WTC11 (cell line): Measurements from ENCODE around the gene WNT7A. TPM values are rescaled to one million over a fixed set of nuclear protein-coding genes. Genes with fewer than 3 reads are reported as not detected.

Experiments used
- ATAC-seq: fragments of 200-7000 bp; cut with Tn5 transposase; 2 replicates; pipeline ENCODE4 v1.10.0; 2021; ENCODE audit warnings: mild to moderate bottlenecking, moderate library complexity
- CTCF ChIA-PET: fragments of 300-600 bp; sonication (Branson Sonifier 250); formaldehyde crosslinking; loops from one replicate; lab custom pipeline; 2021; ENCODE audit warnings: antibody characterized with exemption; lab: Charles Lee
- POLR2A ChIA-PET: fragments of 350-600 bp; sonication (Branson Sonifier 250); formaldehyde crosslinking; loops from one replicate; lab custom pipeline; 2021; ENCODE audit warnings: antibody characterized with exemption; lab: Charles Lee
- DNase-seq: peaks from one replicate; pipeline ENCODE4 v3.0.0; 2021; ENCODE audit warnings: low spot score
- H3K27ac Mint-ChIP-seq: 2 replicates; pipeline ENCODE4 v1.8.0; 2021; ENCODE audit warnings: mixed read lengths
- H3K27me3 Mint-ChIP-seq: 2 replicates; pipeline ENCODE4 v1.8.0; 2021; ENCODE audit warnings: low read depth, mild to moderate bottlenecking, moderate library complexity, mixed read lengths
- H3K36me3 Mint-ChIP-seq: 2 replicates; pipeline ENCODE4 v1.8.0; 2021; ENCODE audit warnings: mixed read lengths
- H3K4me1 Mint-ChIP-seq: 2 replicates; pipeline ENCODE4 v1.8.0; 2022; ENCODE audit warnings: mixed read lengths
- H3K4me3 Mint-ChIP-seq: 2 replicates; pipeline ENCODE4 v1.8.0; 2021; ENCODE audit warnings: mild to moderate bottlenecking, moderate library complexity, mixed read lengths
- H3K9me3 Mint-ChIP-seq: 2 replicates; pipeline ENCODE4 v1.8.0; 2021; ENCODE audit warnings: mixed read lengths
- CBFB ChIP-seq: sonication (generic); formaldehyde crosslinking; IDR thresholded peaks from 2 replicates; pipeline ENCODE4 v1.8.1; 2022; ENCODE audit warnings: mild to moderate bottlenecking, low read depth, missing genetic modification reagents
- CREB1 ChIP-seq: sonication (generic); formaldehyde crosslinking; IDR thresholded peaks from 2 replicates; pipeline ENCODE4 v1.8.0; 2023; ENCODE audit warnings: mild to moderate bottlenecking, missing genetic modification reagents
- EMX1 ChIP-seq: fragments of 250-450 bp; sonication (Bioruptor Pico); IDR thresholded peaks from 2 replicates; pipeline ENCODE4 v1.8.0; 2021; ENCODE audit warnings: mild to moderate bottlenecking
- ESRRA ChIP-seq: sonication (generic); formaldehyde crosslinking; IDR thresholded peaks from 2 replicates; pipeline ENCODE4 v1.8.1; 2022; ENCODE audit warnings: mild to moderate bottlenecking, missing genetic modification reagents, borderline replicate concordance
- FOXJ3 ChIP-seq: sonication (generic); formaldehyde crosslinking; IDR thresholded peaks from 2 replicates; pipeline ENCODE4 v1.9.0; 2021; ENCODE audit warnings: missing genetic modification reagents, mild to moderate bottlenecking, borderline replicate concordance
- GTF2I ChIP-seq: fragments of 250-450 bp; sonication (Bioruptor Pico); conservative IDR thresholded peaks from 2 replicates; pipeline ENCODE4 v1.4.0; 2021; ENCODE audit warnings: mild to moderate bottlenecking
- HMGXB4 ChIP-seq: sonication (generic); formaldehyde crosslinking; IDR thresholded peaks from 2 replicates; pipeline ENCODE4 v1.8.1; 2023; ENCODE audit warnings: mild to moderate bottlenecking, moderate library complexity, missing genetic modification reagents
- IRF1 ChIP-seq: sonication (generic); formaldehyde crosslinking; IDR thresholded peaks from 2 replicates; pipeline ENCODE4 v1.8.0; 2023; ENCODE audit warnings: missing genetic modification reagents
- IRF2 ChIP-seq: sonication (generic); formaldehyde crosslinking; IDR thresholded peaks from 2 replicates; pipeline ENCODE4 v1.8.0; 2022; ENCODE audit warnings: low read depth, missing genetic modification reagents, borderline replicate concordance
- JAZF1 ChIP-seq: fragments of 250-450 bp; sonication (Bioruptor Pico); IDR thresholded peaks from 2 replicates; pipeline ENCODE4 v1.9.0; 2021; ENCODE audit warnings: moderate library complexity, mild to moderate bottlenecking, inconsistent platforms
- MYBL2 ChIP-seq: sonication (generic); formaldehyde crosslinking; IDR thresholded peaks from 2 replicates; pipeline ENCODE4 v1.8.1; 2023; ENCODE audit warnings: mild to moderate bottlenecking, moderate library complexity, missing genetic modification reagents
- OVOL2 ChIP-seq: fragments of 250-450 bp; sonication (Bioruptor Pico); IDR thresholded peaks from 2 replicates; pipeline ENCODE4 v1.9.0; 2021; ENCODE audit warnings: mild to moderate bottlenecking, borderline replicate concordance
- PRDM15 ChIP-seq: sonication (generic); formaldehyde crosslinking; IDR thresholded peaks from 2 replicates; pipeline ENCODE4 v1.8.0; 2022; ENCODE audit warnings: missing genetic modification reagents
- PRRX2 ChIP-seq: fragments of 250-450 bp; sonication (Bioruptor Pico); IDR thresholded peaks from 2 replicates; pipeline ENCODE4 v1.8.0; 2021; ENCODE audit warnings: mild to moderate bottlenecking
- RELA ChIP-seq: sonication (generic); formaldehyde crosslinking; IDR thresholded peaks from 2 replicates; pipeline ENCODE4 v1.8.1; 2022; ENCODE audit warnings: missing genetic modification reagents, mild to moderate bottlenecking, borderline replicate concordance
- RORB ChIP-seq: fragments of 250-450 bp; sonication (Bioruptor Pico); IDR thresholded peaks from 2 replicates; pipeline ENCODE4 v1.9.0; 2021; ENCODE audit warnings: mild to moderate bottlenecking
- TEAD1 ChIP-seq: sonication (generic); formaldehyde crosslinking; IDR thresholded peaks from 2 replicates; pipeline ENCODE4 v1.8.0; 2022; ENCODE audit warnings: mild to moderate bottlenecking, missing genetic modification reagents
- ZNF317 ChIP-seq: sonication (generic); formaldehyde crosslinking; IDR thresholded peaks from 2 replicates; pipeline ENCODE4 v1.8.1; 2023; ENCODE audit warnings: low read depth, mild to moderate bottlenecking, moderate library complexity, missing genetic modification reagents, borderline replicate concordance
- total RNA-seq: library from RNA; stranded (reverse); gene quantifications from 3 replicates; pipeline ENCODE4 v1.2.3, GENCODE V29; 2021
- TF ChIP-seq, protein P1 (sequence below): sonication (generic); formaldehyde crosslinking; IDR thresholded peaks from 2 replicates; pipeline ENCODE4 v1.8.1; 2022; ENCODE audit warnings: low read depth, missing genetic modification reagents, borderline replicate concordance
- TF ChIP-seq, protein P2 (sequence below): sonication (generic); formaldehyde crosslinking; IDR thresholded peaks from 2 replicates; pipeline ENCODE4 v1.8.0; 2022; ENCODE audit warnings: mild to moderate bottlenecking, missing genetic modification reagents
- TF ChIP-seq, protein P3 (sequence below): sonication (generic); formaldehyde crosslinking; IDR thresholded peaks from 2 replicates; pipeline ENCODE4 v1.8.1; 2023; ENCODE audit warnings: mild to moderate bottlenecking, missing genetic modification reagents, moderate library complexity
- TF ChIP-seq, protein P4 (sequence below): fragments of 250-450 bp; sonication (Bioruptor Pico); IDR thresholded peaks from 2 replicates; pipeline ENCODE4 v1.9.0; 2021; ENCODE audit warnings: mild to moderate bottlenecking

Gene WNT7A
- total RNA-seq, 1 experiment from 2014 or later, result 0.04 TPM

DNA sequence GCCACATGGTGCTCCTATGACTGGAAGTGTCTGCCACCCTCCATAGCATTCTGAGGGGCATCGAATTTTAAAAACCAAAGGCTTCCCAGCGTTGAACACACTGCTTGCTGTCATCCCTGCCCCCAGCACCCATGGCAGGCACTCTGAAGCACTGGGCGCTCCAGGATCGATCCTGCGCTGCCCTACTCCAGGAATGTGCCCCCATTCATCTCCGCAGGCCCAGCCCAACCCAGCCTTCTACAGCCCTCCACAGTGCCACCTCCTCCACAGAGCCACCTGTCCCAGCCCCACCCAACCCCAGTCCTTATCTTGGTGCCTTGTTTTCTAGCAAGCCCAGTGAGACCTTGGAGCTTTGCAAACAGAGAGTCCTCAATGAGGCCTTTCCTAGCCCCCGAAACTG lies 52.2 kb downstream of the WNT7A start:
- ChIA-PET CTCF (interaction anchor here (0.6 to 4.0 kb wide), 4 partner anchors 53 to 170 kb away, joined by 3 to 17 read pairs (median 3); partner anchors contain the start of gene WNT7A), POLR2A (no interaction called here)
- no peak for TF ChIP-seq HMGXB4 (CRISPR knock-in tag)
- no peak for TF ChIP-seq FOXJ3 (CRISPR knock-in tag)
- no peak for TF ChIP-seq PRDM15 (CRISPR knock-in tag)
- no peak for TF ChIP-seq ESRRA (CRISPR knock-in tag)
- no peak for TF ChIP-seq ZNF317
- Mint-ChIP-seq H3K4me3 (no peak overlapping the region), H3K36me3 (no peaks in the 10 kb centered on the region), H3K4me1 (0 out of 2 replicates have a peak, but pooled peaks cover 6% of the 10 kb centered on the region), H3K27me3 (no peaks in the 10 kb centered on the region; the same call in 1 of the 2 replicates), H3K9me3 (no peaks in the 10 kb centered on the region), H3K27ac (no peak overlapping the region)
- DNase-seq (no peak), ATAC-seq (no peak)

DNA sequence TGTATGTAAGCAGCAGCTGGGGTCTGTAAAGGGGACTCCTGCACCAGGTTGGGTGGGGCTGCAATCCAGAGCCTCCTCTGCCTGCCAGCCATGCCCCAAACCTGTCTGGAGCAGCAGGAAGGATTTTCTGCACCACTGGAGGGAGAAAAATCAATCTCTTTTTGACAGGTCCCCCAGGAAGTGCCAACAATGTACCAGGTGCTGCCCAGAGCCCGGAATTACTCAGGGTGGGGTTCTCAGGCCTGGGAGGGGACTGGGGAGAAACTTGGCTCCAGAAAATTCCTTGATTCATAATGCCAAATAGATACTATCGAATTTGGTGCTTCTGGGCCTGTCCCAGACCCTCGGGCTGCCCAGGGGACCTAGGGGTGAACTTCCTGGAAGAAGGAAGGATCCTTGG lies 52.6 kb downstream of the WNT7A start:
- H3K27ac Mint-ChIP-seq, result no peak overlapping the region
- H3K27me3 Mint-ChIP-seq, result peaks cover under 1% of the 10 kb centered on the region; the same call in 1 of the 2 replicates
- no peaks in the 10 kb centered on the region for H3K36me3 Mint-ChIP-seq
- H3K4me3 Mint-ChIP-seq, result no peak overlapping the region
- ChIA-PET CTCF (interaction anchor here (1.2 to 4.0 kb wide), 4 partner anchors 53 to 172 kb away, joined by 3 to 17 read pairs (median 6); partner anchors contain the start of gene WNT7A), POLR2A (no interaction called here)
- ATAC-seq, result no peak
- no peak for DNase-seq
- TF ChIP-seq RELA (CRISPR knock-in tag) (no peak), OVOL2 (no peak), RORB (CRISPR knock-in tag) (no peak), JAZF1 (CRISPR knock-in tag) (no peak), CBFB (CRISPR knock-in tag) (no peak), IRF2 (CRISPR knock-in tag) (no peak), MYBL2 (no peak), IRF1 (CRISPR knock-in tag) (no peak), PRRX2 (no peak), GTF2I (CRISPR knock-in tag) (no peak), TEAD1 (no peak), CREB1 (CRISPR knock-in tag) (no peak), FOXJ3 (CRISPR knock-in tag) (no peak), EMX1 (CRISPR knock-in tag) (no peak)
- TF ChIP-seq, protein P1, sequence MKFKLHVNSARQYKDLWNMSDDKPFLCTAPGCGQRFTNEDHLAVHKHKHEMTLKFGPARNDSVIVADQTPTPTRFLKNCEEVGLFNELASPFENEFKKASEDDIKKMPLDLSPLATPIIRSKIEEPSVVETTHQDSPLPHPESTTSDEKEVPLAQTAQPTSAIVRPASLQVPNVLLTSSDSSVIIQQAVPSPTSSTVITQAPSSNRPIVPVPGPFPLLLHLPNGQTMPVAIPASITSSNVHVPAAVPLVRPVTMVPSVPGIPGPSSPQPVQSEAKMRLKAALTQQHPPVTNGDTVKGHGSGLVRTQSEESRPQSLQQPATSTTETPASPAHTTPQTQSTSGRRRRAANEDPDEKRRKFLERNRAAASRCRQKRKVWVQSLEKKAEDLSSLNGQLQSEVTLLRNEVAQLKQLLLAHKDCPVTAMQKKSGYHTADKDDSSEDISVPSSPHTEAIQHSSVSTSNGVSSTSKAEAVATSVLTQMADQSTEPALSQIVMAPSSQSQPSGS (CRISPR knock-in tag), result no peak
- TF ChIP-seq, protein P2, sequence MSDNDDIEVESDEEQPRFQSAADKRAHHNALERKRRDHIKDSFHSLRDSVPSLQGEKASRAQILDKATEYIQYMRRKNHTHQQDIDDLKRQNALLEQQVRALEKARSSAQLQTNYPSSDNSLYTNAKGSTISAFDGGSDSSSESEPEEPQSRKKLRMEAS (CRISPR knock-in tag), result no peak
- TF ChIP-seq, protein P3, sequence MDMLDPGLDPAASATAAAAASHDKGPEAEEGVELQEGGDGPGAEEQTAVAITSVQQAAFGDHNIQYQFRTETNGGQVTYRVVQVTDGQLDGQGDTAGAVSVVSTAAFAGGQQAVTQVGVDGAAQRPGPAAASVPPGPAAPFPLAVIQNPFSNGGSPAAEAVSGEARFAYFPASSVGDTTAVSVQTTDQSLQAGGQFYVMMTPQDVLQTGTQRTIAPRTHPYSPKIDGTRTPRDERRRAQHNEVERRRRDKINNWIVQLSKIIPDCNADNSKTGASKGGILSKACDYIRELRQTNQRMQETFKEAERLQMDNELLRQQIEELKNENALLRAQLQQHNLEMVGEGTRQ (CRISPR knock-in tag), result no peak
- TF ChIP-seq, protein P4, sequence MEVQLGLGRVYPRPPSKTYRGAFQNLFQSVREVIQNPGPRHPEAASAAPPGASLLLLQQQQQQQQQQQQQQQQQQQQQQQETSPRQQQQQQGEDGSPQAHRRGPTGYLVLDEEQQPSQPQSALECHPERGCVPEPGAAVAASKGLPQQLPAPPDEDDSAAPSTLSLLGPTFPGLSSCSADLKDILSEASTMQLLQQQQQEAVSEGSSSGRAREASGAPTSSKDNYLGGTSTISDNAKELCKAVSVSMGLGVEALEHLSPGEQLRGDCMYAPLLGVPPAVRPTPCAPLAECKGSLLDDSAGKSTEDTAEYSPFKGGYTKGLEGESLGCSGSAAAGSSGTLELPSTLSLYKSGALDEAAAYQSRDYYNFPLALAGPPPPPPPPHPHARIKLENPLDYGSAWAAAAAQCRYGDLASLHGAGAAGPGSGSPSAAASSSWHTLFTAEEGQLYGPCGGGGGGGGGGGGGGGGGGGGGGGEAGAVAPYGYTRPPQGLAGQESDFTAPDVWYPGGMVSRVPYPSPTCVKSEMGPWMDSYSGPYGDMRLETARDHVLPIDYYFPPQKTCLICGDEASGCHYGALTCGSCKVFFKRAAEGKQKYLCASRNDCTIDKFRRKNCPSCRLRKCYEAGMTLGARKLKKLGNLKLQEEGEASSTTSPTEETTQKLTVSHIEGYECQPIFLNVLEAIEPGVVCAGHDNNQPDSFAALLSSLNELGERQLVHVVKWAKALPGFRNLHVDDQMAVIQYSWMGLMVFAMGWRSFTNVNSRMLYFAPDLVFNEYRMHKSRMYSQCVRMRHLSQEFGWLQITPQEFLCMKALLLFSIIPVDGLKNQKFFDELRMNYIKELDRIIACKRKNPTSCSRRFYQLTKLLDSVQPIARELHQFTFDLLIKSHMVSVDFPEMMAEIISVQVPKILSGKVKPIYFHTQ, result no peak
- 0 out of 2 replicates have a peak, but pooled peaks cover 6% of the 10 kb centered on the region for H3K4me1 Mint-ChIP-seq
- no peaks in the 10 kb centered on the region for H3K9me3 Mint-ChIP-seq
